Adipose tissue (tissue), 3 donors: Measurements from ENCODE around the gene ITPR2. TPM values are rescaled to one million over a fixed set of nuclear protein-coding genes. Genes with fewer than 3 reads are reported as not detected.
"Not testable (repeated sequence)": the region's sequence is repeated elsewhere in the genome, so short reads cannot be mapped to it uniquely, and the experiment has no call there.

ENCODE experiments used
- H3K27ac ChIP-seq: one replicate; pipeline ENCODE4 v1.5.1; 2013; ENCODE audit warnings: low read depth, low read length
- WGBS, 3 donors: extraction: QIAGEN DNeasy Blood & Tissue Kit; methylation state at CpG; one replicate each; pipeline ENCODE4 v1.1.7; 2013; 5-methylcytosine and 5-hydroxymethylcytosine counted together
- polyA plus RNA-seq, 3 donors: library from polyadenylated mRNA; stranded (reverse); fragments of 200-250 nt; gene quantifications; one replicate each; pipeline ENCODE4 v1.2.3, GENCODE V29; 2013
- donor health status: healthy with polysubstance abuse.
- donor health status: Bipolar disorder and iron deficiency.
- donor health status: healthy.

The ITPR2 gene
- polyA plus RNA-seq, 3 donors, result 2.8 to 15.5 (median 4.7) TPM

DNA sequence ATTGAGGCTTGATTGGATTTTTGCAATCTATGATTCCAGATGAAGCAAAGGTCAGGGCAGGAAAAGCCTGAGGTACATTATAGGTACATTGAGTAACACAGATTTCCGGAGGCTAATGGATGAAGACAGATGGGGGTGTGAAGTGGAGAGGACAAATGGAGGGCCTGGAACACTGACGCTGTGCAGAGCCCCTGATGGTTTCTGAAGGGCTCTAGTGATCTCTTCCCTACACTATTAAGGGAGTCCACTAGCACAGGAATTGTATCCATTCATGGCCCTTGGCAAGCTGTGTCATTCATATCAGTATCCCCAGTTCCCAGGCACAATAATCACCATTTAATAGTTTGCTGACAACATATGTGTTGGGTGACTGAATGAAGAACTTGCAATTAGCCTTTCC lies 284.8 kb downstream of the ITPR2 start:
- no peak overlapping the region for H3K27ac ChIP-seq
- WGBS, 3 donors, result 86 to 94% (median 87%) methylated on average over 2 of the region's 2 CpGs

DNA sequence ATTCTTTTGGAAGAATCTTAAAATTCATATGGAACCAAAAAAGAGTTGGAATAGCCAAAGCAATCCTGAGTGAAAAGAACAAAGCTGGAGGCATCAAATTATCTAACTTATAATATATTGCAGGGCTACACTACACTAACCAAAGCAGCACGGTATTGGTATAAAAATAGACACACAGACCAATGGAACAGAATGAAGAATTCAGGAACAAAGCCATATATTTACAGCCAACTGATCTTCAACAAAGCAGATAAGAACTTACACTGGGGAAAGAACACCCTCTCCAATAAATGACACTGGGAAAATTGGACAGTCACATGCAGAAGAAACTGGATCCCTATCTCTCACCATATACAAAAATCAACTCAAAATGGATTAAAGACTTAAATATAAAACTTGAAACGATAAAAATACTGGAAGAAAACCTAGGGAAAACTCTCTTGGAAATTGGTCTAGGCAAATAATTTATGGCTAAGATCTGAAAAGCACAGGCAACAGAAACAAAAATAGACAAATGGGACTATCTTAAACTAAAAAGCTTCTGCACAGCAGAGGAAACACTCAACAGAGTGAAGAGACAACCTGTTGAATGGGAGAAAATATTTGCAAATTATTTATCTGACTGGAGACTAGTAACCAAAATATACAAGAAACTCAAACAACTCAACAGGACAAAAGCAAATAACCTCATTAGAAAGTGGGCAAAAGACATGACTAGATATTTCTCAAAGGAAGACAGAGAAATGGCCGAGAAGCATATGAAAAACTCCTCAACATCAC lies 286.3 kb downstream of the ITPR2 start:
- 83 to 90% (median 87%) methylated on average over 3 of the region's 3 CpGs for WGBS, 3 donors
- no peak overlapping the region for H3K27ac ChIP-seq

DNA sequence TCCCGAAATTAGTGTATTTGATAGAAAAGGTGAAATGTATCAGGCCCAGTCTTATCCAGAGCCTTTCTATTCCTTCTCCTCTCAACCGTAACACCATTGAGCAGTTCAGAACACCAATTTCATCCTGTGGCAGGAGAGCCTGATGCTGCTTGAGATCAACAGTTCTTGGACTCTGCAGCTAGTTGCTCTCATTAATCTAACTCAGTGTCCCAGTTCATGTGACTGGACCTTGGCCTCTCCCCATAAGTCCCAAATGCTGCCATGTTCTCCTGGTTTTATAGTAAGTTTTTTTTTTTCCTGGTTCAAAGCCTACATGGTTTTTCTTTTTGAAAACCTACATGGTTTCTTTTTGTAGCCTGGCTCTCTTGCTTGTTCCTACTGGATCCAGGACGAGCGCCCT lies 293.9 kb downstream of the ITPR2 start:
- no peak overlapping the region for H3K27ac ChIP-seq
- 97 to 100% (median 99%) methylated on average over 4 of the region's 4 CpGs for WGBS, 3 donors

DNA sequence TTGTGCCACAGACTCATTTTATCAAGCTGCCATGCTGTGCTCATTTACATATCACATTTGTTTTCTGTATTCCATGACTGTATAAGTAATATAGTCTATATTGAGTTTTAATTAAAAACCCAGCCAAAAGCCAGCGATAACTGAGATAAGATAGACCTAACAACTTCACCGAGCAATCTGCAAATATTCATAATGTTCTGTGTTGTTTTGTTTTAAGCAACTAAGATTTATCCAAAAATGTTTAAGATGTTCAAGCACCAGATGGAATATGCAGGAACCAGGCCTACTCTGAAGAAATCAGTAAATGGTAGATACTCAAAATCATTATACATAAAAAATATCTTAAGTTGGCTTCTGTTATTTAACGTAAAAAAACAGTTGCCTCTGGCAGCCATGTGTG lies 295.3 kb downstream of the ITPR2 start:
- 88 to 95% (median 94%) methylated on average over 3 of the region's 3 CpGs for WGBS, 3 donors
- H3K27ac ChIP-seq, result no peak overlapping the region

DNA sequence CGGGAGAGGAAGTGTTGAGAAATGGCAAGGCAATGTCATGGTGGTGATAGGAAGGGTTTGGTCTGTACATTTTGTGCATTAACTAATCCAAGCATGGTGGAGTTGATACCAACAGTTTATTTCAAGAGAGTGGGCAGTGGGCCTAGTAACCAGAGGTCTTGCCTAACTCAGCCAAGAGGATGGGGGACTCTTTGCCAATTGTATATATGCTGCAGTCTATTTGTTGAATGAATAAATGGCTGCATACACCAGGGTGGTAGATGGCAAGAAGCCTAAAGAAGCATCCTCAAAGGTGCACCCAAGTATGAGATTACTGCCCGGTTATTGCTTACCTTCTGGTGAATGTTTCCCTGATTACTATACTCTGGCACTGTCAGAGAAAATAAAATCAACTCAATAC lies 295.9 kb downstream of the ITPR2 start:
- WGBS, 3 donors, result 87 to 98% (median 88%) methylated on average over 2 of the region's 2 CpGs
- H3K27ac ChIP-seq, result no peak overlapping the region

DNA sequence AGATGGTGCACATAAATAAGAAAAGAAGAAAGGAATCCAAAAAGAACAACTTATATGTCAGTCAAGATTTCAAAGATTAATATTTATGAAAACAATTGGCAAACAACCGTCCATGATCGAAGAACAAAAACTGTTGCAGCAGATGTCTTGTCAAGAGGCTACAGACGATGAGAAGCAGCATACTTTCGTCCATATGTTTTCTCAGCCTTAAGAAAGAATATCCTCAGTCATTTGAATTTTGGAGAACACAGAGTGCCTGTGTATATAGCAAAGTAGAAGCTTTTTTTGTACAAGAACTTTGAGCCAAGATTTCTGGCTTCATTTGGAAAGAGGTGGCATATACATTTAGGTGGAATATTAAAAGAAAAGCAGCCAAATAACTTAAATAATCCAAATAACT lies 297.2 kb downstream of the ITPR2 start:
- H3K27ac ChIP-seq, result no peak overlapping the region
- WGBS, 3 donors, result 95 to 97% (median 95%) methylated on average over 4 of the region's 4 CpGs

DNA sequence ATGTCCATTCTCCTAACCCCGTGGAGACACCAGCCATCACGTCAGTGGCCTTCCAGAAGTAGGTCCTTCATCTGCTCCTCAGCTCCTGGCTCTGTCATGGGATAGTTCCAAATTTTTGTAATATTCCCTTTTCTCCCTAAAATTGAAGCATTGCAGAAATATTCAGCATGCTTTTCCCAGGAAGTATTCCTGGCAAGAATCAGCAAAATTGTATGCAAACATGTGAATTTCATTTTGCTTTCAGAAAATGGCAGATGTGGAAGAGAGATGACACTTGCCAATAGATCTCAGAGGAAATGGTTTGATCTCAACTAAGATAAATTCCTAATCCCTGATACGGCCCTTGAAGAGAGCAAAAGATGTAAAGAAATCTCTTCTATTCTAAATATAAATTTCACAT lies 298.9 kb downstream of the ITPR2 start:
- WGBS, 3 donors, result 62 to 91% (median 86%) methylated on average over 3 of the region's 3 CpGs
- H3K27ac ChIP-seq, result no peak overlapping the region

DNA sequence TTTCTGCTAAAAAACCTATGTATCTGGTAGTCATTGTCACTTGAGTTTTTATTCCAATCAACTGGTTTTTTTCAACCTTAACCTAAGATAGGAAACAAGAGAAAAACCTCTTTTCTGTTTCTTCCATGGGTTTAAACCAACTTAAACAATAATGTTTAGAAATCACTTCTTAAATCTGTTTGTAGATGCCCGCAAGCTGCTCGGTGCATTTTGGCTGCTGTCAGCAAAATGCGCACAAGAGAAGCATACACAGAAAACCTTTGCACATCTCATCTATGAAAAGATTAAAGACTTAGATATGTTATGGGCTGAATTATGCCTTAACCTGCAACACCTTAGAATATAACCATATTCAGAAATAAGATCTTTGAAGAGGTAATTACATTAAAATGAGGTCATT lies 299.8 kb downstream of the ITPR2 start:
- WGBS, 3 donors, result 94 to 98% (median 98%) methylated on average over 3 of the region's 3 CpGs

DNA sequence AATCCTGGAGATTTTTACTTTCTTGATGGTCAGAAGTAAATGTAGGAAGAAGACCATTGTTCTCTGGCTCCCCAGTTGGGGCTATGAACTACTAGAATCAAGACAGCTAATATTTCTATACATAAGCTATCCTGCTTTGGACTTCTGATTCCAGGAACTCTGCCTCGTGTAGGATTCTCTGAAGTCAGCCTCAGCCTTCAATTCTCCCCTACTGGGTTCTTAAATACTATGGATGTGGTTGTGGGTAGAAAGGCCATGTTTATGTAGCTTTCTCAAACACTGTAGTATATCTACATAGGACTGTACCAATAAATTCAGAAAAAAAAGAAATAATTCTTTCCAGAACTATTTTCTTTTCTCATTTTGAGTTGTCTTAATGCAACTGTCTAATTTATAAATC lies 302.5 kb downstream of the ITPR2 start:
- H3K27ac ChIP-seq, result no peak overlapping the region
- whole genome bisulfite sequencing, 3 donors, result 85 to 91% (median 86%) methylated on average over 1 of the region's 1 CpG

More for the DNA sequence above, 299.8 kb downstream of the ITPR2 start:
- H3K27ac ChIP-seq, result no peak overlapping the region

DNA sequence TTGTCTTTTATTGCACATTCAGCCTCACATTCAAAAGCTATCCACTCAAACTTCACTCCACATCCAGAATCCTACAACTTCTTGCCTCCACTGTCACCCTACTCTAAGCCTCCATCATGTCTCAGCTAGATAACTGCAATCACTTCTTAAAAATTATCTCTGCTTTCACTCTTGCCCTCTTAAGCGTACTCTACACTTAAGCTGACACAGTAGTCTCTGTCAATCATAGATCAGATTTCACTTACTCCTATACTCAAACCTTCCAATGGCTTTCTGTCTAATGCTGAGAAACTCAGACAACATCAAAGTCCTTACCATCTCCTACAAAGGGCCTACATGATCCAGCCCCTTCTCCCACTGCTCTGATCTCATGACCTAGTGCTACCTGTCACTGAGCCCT lies 304.1 kb downstream of the ITPR2 start:
- 96 to 100% (median 97%) methylated on average over 1 of the region's 1 CpG for WGBS, 3 donors

DNA sequence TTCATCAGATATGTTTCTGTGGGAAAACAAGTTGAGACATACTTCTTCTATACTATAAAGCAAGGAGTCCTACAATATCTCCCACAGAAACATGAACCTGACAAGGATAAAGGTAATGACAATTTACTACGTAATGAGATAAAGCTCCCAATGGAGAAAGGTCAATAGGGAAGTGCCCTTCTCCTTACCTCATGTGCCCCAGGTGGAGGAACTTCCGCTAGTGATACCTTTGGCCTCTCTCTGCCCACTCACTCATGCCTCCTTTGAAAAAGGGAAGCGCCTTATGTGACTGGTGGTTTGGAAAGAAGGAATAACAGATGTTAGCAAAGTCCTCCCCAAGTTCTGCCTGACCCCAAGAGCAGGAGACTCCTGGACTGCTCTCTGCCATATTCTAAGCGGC lies 305.3 kb downstream of the ITPR2 start:
- 93 to 96% (median 96%) methylated on average over 4 of the region's 4 CpGs for WGBS, 3 donors
- no peak overlapping the region for H3K27ac ChIP-seq

More for the DNA sequence above, 304.1 kb downstream of the ITPR2 start:
- H3K27ac ChIP-seq, result no peak overlapping the region

DNA sequence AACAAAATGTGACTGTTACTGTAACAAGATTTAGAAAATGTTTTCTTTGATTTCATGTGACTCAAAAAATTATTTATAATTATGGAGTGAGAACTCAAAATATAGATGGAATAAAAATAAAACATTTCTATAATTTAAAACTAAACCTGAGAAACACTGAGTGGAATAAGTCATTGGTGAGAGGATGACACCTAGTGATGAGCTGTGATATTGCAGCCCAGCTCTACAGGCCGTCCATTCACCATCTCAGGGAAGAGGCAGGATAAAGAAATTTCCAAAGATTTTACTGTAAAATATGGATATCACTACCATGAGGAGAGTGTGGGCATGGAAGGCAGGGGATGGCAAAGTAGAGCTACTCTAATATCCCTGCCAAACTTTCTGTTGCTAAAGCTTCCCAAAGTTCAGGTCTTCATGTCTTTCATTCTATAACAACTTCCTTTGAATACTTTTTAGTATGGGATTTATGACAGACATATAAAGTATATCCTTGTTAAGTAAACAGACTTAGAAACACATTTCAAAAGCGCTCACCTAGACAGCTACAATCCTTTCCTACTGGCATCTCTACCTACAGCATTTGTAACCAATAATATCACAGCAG lies 308.0 kb downstream of the ITPR2 start:
- 93 to 96% (median 95%) methylated on average over 2 of the region's 2 CpGs for WGBS, 3 donors
- no peak overlapping the region for H3K27ac ChIP-seq

DNA sequence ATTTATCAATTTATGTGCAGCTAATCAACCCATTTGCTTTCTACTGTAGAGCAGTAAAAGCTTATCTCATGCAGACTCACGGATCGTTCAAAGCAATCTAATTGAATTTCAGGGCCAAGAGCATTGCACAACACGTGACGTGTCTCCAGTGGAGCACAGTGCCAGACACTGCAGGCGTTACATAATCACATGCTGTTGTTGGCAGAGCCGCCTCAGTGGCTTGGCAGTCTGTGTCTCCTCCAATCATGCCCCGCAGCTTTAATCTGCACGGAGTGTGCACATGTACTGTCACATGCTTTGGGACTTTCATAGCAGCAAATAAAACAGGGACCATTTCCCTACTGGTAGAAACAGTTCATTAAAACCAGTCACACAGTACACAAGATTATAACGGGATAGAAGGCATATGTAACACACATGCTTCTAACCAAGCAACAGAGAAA lies 309.3 kb downstream of the ITPR2 start:
- WGBS, 3 donors, result 13 to 28% (median 27%) methylated on average over 9 of the region's 9 CpGs

DNA sequence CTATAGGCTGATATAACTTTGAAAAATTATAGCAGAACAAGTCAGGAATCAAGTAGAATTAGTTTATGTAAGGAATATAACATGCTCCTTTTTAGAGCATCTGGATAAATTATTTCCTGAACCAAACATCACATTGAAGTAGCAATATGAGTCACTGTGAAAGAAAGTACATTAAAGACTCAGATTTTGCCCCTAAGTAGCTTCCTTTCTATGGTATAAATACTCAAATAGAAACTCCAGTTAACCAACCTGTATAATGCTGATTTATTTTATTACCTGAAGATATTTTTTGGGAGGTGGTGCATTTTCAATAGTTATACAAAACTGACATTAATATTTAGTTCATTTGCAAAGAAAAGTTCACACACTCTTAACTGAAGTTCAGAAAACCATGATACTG lies 312.1 kb downstream of the ITPR2 start:
- no peak overlapping the region for H3K27ac ChIP-seq

More for the DNA sequence above, 309.3 kb downstream of the ITPR2 start:
- no peak overlapping the region for H3K27ac ChIP-seq

DNA sequence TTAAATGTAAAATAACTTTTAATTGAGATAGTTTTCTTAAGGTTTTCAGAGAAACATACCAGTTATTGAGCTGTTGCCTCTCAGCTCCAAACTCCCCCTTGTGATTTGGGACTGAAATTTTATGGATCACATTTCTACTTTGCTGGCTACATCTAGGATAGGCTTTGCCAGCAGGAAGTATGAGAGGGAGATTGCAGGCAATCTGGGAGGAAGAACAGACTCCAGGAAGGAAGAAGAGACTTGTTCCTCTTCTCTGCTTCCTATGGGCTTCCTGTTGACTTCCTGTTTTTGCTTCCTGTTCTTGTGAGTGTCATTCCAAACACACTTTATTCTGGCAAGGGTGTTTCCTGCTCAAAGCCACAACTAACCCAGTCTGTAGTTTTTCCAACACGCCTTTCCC lies 312.9 kb downstream of the ITPR2 start:
- no peak overlapping the region for H3K27ac ChIP-seq
- WGBS, 3 donors, result 43 to 89% (median 81%) methylated on average over 1 of the region's 1 CpG

DNA sequence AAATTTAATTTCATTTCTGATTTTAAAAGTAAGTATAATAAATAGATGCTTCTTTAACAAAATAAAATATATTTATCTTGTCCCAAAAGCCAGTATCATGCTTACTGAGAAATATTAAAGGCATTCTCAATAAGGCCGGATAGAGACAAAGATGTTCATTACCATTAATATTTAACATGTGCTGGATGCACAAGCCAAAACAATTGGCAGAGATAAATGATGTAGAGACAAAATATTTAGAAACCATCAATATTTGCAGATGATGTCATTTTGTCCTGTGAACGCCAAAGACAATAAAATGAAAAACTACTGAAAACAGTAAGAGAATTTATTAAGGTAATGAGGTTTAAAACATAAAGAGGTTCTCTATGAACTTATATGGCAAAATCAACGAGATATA lies 313.5 kb downstream of the ITPR2 start:
- WGBS, 3 donors, result 81 to 90% (median 85%) methylated on average over 3 of the region's 3 CpGs
- H3K27ac ChIP-seq, result no peak overlapping the region

DNA sequence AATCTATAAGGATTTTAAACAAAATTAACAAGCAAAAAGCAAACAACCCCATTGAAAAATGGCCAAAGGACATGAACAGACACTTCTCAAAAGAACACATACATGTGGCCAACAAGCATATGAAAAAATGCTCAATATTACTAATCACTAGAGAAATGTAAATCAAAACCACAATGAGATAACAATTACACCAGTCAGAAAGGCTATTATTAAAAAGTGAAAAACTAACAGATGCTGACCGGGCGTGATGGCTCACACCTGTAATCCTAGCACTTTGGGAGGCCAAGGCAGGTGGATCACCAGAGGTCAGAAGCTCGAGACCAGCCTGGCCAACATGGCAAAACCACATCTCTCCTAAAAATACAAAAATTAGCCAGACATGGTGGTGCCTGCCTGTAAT lies 315.7 kb downstream of the ITPR2 start:
- not testable (repeated sequence) for H3K27ac ChIP-seq
- 80 to 95% (median 90%) methylated on average over 3 of the region's 3 CpGs for WGBS, 3 donors

DNA sequence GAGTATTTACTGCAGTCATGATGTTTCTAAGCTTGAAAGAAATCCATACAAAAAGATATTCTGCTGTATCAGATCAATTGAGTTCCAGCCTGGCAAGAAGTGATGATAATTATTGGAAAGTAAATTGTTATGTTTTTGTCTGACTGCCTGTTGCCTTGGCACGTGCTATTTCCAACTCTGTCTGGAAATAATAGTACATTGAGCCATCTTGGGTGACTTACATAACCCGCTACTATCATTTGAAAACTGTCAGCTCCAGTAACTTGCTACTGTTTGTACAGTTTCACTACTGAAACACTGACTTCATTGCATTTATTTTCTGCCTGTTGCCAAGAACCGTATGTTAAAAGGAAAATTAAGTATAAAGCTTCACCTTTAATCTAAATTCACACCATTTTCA lies 318.6 kb downstream of the ITPR2 start:
- 30 to 65% (median 62%) methylated on average over 3 of the region's 3 CpGs for WGBS, 3 donors
- H3K27ac ChIP-seq, result no peak overlapping the region

DNA sequence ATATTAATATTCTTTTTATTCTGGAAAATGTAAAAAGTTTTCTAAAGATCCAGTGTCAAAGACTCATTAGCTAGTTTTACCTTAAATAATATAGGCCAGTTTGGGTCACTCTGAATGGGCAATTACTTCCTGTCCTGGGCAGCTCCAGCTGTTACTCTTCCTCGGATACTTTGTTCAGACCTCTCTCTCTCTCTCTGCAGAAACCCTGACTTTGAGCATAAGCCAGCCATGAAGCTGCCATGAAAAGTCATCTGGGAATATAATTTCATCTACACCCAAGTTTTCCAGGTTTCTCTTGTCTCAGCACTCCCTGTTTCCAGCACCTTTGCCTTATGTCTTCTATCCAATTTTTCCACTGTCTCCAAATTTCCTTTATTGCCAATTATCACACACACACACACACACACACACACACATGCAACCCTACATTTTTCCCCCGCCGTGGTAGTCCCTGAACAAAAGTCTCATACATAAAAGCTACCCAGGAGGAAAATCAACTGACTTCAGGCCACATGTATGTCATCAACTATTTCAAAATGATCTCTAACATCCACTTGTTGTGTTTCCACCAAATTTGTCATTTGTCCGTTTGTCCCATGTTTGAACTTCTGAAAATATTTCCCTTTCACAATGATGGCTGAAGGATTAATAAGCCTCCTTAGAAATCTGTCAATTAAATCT lies 319.5 kb downstream of the ITPR2 start:
- no peak overlapping the region for H3K27ac ChIP-seq
- WGBS, 3 donors, result 68 to 77% (median 74%) methylated on average over 4 of the region's 4 CpGs
